Activated naive CD8-positive, alpha-beta T cell (primary cell): Measurements from ENCODE around the gene WDR49.

Experiments
- H3K27ac Mint-ChIP-seq: one replicate; pipeline ENCODE4 v1.8.0; 2021; ENCODE audit warnings: mixed read lengths
- H3K27me3 Mint-ChIP-seq: one replicate; pipeline ENCODE4 v1.8.0; 2021; ENCODE audit warnings: mixed read lengths
- H3K36me3 Mint-ChIP-seq: one replicate; pipeline ENCODE4 v1.8.0; 2021; ENCODE audit warnings: mixed read lengths
- H3K4me1 Mint-ChIP-seq: one replicate; pipeline ENCODE4 v1.8.0; 2021; ENCODE audit warnings: low read depth, mixed read lengths
- H3K4me3 Mint-ChIP-seq: one replicate; pipeline ENCODE4 v1.8.0; 2021; ENCODE audit warnings: mild to moderate bottlenecking, mixed read lengths
- H3K9me3 Mint-ChIP-seq: one replicate; pipeline ENCODE4 v1.8.0; 2021; ENCODE audit warnings: low read depth, mixed read lengths

The WDR49 gene

GRCh38 chr3:167487556-167487955, 166.2 kb downstream of the WDR49 start:
- peaks cover 7% of the 10 kb centered on the region for H3K9me3 Mint-ChIP-seq
- H3K27me3 Mint-ChIP-seq = no peaks in the 10 kb centered on the region
- no peaks in the 10 kb centered on the region for H3K4me1 Mint-ChIP-seq
- H3K4me3 Mint-ChIP-seq = no peak overlapping the region
- H3K36me3 Mint-ChIP-seq = no peaks in the 10 kb centered on the region
- no peak overlapping the region for H3K27ac Mint-ChIP-seq

- Mint-ChIP-seq H3K4me1 (no peaks in the 10 kb centered on the region), H3K27me3 (no peaks in the 10 kb centered on the region), H3K27ac (no peak overlapping the region), H3K9me3 (peaks cover 7% of the 10 kb centered on the region), H3K36me3 (no peaks in the 10 kb centered on the region), H3K4me3 (no peak overlapping the region)
Measured at GRCh38 chr3:167484551-167484950, 169.2 kb downstream of the WDR49 start.

- Mint-ChIP-seq H3K36me3 (no peaks in the 10 kb centered on the region), H3K27me3 (no peaks in the 10 kb centered on the region), H3K4me1 (no peaks in the 10 kb centered on the region), H3K27ac (no peak overlapping the region), H3K9me3 (peaks cover 7% of the 10 kb centered on the region), H3K4me3 (no peak overlapping the region)
Measured at GRCh38 chr3:167483708-167484475, 169.8 kb downstream of the WDR49 start.

- no peak overlapping the region for H3K27ac Mint-ChIP-seq
- peaks cover 6% of the 10 kb centered on the region for H3K9me3 Mint-ChIP-seq
- H3K4me1 Mint-ChIP-seq = no peaks in the 10 kb centered on the region
- H3K4me3 Mint-ChIP-seq = no peak overlapping the region
- no peaks in the 10 kb centered on the region for H3K27me3 Mint-ChIP-seq
- H3K36me3 Mint-ChIP-seq = no peaks in the 10 kb centered on the region
Measured at GRCh38 chr3:167481164-167481563, 172.6 kb downstream of the WDR49 start.

GRCh38 chr3:167480748-167481147, 173.0 kb downstream of the WDR49 start:
- H3K27ac Mint-ChIP-seq = no peak overlapping the region
- H3K9me3 Mint-ChIP-seq = peaks cover 2% of the 10 kb centered on the region
- H3K27me3 Mint-ChIP-seq = no peaks in the 10 kb centered on the region
- no peaks in the 10 kb centered on the region for H3K36me3 Mint-ChIP-seq
- no peaks in the 10 kb centered on the region for H3K4me1 Mint-ChIP-seq
- H3K4me3 Mint-ChIP-seq = no peak overlapping the region

- Mint-ChIP-seq H3K36me3 (no peaks in the 10 kb centered on the region), H3K9me3 (no peaks in the 10 kb centered on the region), H3K4me1 (no peaks in the 10 kb centered on the region), H3K4me3 (no peak within 1 kb of the TSS), H3K27me3 (no peaks in the 10 kb centered on the region), H3K27ac (no peak within 1 kb of the TSS)
Measured at GRCh38 chr3:167473863-167474262, 179.9 kb downstream of the WDR49 start, which contains the start of gene SERPINI2. TSS of gene SERPINI2 (minus strand) at chr3:167474042. CDS start at chr3:167471834, 2,208 bp downstream.

- no peaks in the 10 kb centered on the region for H3K27me3 Mint-ChIP-seq
- H3K9me3 Mint-ChIP-seq = no peaks in the 10 kb centered on the region
- H3K36me3 Mint-ChIP-seq = no peaks in the 10 kb centered on the region
- H3K27ac Mint-ChIP-seq = no peak overlapping the region
- no peak overlapping the region for H3K4me3 Mint-ChIP-seq
- H3K4me1 Mint-ChIP-seq = no peaks in the 10 kb centered on the region
Measured at GRCh38 chr3:167469381-167469780, 184.4 kb downstream of the WDR49 start.

- Mint-ChIP-seq H3K27me3 (no peaks in the 10 kb centered on the region), H3K27ac (no peak overlapping the region), H3K4me1 (no peaks in the 10 kb centered on the region), H3K36me3 (no peaks in the 10 kb centered on the region), H3K4me3 (no peak overlapping the region), H3K9me3 (no peaks in the 10 kb centered on the region)
Measured at GRCh38 chr3:167467848-167468611, 185.7 kb downstream of the WDR49 start.

GRCh38 chr3:167466966-167467365, 186.8 kb downstream of the WDR49 start:
- Mint-ChIP-seq H3K36me3 (no peaks in the 10 kb centered on the region), H3K4me1 (no peaks in the 10 kb centered on the region), H3K27me3 (no peaks in the 10 kb centered on the region), H3K9me3 (no peaks in the 10 kb centered on the region), H3K4me3 (no peak overlapping the region), H3K27ac (no peak overlapping the region)

GRCh38 chr3:167456157-167456799, 197.5 kb downstream of the WDR49 start:
- H3K9me3 Mint-ChIP-seq = no peaks in the 10 kb centered on the region
- no peak overlapping the region for H3K27ac Mint-ChIP-seq
- H3K27me3 Mint-ChIP-seq = no peaks in the 10 kb centered on the region
- H3K4me3 Mint-ChIP-seq = no peak overlapping the region
- no peaks in the 10 kb centered on the region for H3K36me3 Mint-ChIP-seq
- H3K4me1 Mint-ChIP-seq = no peaks in the 10 kb centered on the region

- Mint-ChIP-seq H3K4me1 (no peaks in the 10 kb centered on the region), H3K4me3 (no peak overlapping the region), H3K27ac (no peak overlapping the region), H3K27me3 (no peaks in the 10 kb centered on the region), H3K9me3 (no peaks in the 10 kb centered on the region), H3K36me3 (no peaks in the 10 kb centered on the region)
Measured at GRCh38 chr3:167453815-167454214, 199.9 kb downstream of the WDR49 start.

GRCh38 chr3:167451282-167451681, 202.5 kb downstream of the WDR49 start:
- H3K27me3 Mint-ChIP-seq = no peaks in the 10 kb centered on the region
- H3K4me1 Mint-ChIP-seq = no peaks in the 10 kb centered on the region
- no peaks in the 10 kb centered on the region for H3K36me3 Mint-ChIP-seq
- no peaks in the 10 kb centered on the region for H3K9me3 Mint-ChIP-seq
- no peak overlapping the region for H3K27ac Mint-ChIP-seq
- H3K4me3 Mint-ChIP-seq = no peak overlapping the region

GRCh38 chr3:167450675-167451074, 203.1 kb downstream of the WDR49 start:
- H3K27me3 Mint-ChIP-seq = no peaks in the 10 kb centered on the region
- no peaks in the 10 kb centered on the region for H3K36me3 Mint-ChIP-seq
- H3K9me3 Mint-ChIP-seq = no peaks in the 10 kb centered on the region
- no peak overlapping the region for H3K4me3 Mint-ChIP-seq
- no peaks in the 10 kb centered on the region for H3K4me1 Mint-ChIP-seq
- no peak overlapping the region for H3K27ac Mint-ChIP-seq

GRCh38 chr3:167450195-167450594, 203.5 kb downstream of the WDR49 start:
- H3K27ac Mint-ChIP-seq = no peak overlapping the region
- H3K27me3 Mint-ChIP-seq = no peaks in the 10 kb centered on the region
- H3K36me3 Mint-ChIP-seq = no peaks in the 10 kb centered on the region
- H3K4me1 Mint-ChIP-seq = no peaks in the 10 kb centered on the region
- H3K4me3 Mint-ChIP-seq = no peak overlapping the region
- H3K9me3 Mint-ChIP-seq = no peaks in the 10 kb centered on the region

GRCh38 chr3:167445491-167445890, 208.3 kb downstream of the WDR49 start:
- no peaks in the 10 kb centered on the region for H3K9me3 Mint-ChIP-seq
- no peak overlapping the region for H3K4me3 Mint-ChIP-seq
- H3K4me1 Mint-ChIP-seq = no peaks in the 10 kb centered on the region
- no peaks in the 10 kb centered on the region for H3K36me3 Mint-ChIP-seq
- H3K27me3 Mint-ChIP-seq = peaks cover 2% of the 10 kb centered on the region
- no peak overlapping the region for H3K27ac Mint-ChIP-seq
